GM12875 (cell line): ENCODE data around the gene FRMD8.

ENCODE experiments used
- H3K4me3 ChIP-seq: one replicate; pipeline ENCODE4 v1.5.1; 2011; ENCODE audit warnings: low read depth, low read length, control low read depth
- CTCF ChIP-seq: IDR thresholded peaks from 2 replicates; pipeline ENCODE4 v1.5.1; 2011; ENCODE audit warnings: low read depth, mild to moderate bottlenecking, control low read depth, inconsistent platforms, low read length, moderate library complexity, borderline replicate concordance; ENCODE audit not compliant: insufficient read depth

Gene FRMD8

GRCh38 chr11:65442842-65443331 lies 56.5 kb downstream of the FRMD8 start:
- H3K4me3 ChIP-seq = peak overlapping the region; percentile 11
- TF ChIP-seq CTCF = no peak

DNA sequence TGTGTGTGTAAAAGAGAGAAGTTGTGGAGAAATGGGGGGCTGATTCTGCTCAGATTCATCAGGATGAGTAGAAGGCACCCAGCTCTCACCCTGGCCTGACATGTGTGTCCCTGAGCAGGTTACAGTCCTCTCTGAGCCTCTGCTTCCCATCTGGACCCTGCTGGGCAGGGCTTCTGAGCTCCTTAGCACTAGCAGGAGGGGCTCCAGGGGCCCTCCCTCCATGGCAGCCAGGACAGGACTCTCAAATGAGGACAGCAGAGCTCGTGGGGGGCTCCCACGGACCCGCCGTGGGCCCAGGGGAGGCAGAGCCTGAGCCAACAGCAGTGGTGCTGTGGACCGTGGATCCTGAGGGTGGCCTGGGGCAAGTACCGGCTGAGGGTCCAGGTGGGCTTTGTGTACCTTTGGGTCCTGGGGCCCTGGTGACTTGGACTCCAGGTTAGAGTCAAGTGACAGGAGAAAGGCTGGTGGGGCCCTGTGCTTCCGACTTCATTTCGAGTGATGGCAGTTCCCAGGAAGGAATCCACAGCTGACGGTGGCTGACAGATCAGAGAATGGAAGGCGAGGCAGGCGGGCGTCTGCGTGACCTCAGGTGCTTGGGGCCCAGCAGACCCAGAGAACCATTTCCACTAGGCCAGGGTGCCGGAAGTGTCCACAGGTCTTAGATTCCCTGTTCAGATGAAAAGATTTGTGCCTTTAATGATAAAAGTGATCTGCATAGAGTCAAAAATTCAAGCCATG lies 58.0 kb downstream of the FRMD8 start:
- no peak for TF ChIP-seq CTCF

DNA sequence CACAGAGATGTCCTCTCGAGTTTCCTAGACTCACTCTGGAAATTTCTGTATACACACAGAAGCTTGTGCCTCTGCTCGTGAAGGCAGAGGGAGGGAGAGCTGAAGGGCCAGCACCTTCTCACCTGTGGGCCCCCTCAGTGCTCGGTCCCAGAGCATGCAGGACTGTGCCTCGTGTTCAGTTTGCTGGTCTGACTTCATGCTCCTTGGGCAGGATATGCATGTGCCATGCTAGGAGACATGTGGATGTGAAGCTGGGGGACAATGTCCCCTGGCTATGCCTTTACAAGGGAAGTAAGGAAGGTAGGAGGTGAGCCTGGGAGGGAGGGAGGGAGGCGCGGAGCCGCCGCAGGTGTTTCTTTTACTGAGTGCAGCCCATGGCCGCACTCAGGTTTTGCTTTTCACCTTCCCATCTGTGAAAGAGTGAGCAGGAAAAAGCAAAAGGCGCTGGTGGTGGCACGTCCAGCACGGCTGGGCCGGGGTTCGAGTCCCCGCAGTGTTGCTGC lies 58.7 kb downstream of the FRMD8 start:
- no peak for TF ChIP-seq CTCF
- no peak overlapping the region for H3K4me3 ChIP-seq

More for the DNA sequence above, 58.0 kb downstream of the FRMD8 start:
- no peak overlapping the region for H3K4me3 ChIP-seq

GRCh38 chr11:65445604-65446445 lies 59.4 kb downstream of the FRMD8 start:
- no peak for TF ChIP-seq CTCF
- no peak overlapping the region for H3K4me3 ChIP-seq

- no peak for TF ChIP-seq CTCF
- no peak overlapping the region for H3K4me3 ChIP-seq
Measured at GRCh38 chr11:65446446-65447277, 60.2 kb downstream of the FRMD8 start.

DNA sequence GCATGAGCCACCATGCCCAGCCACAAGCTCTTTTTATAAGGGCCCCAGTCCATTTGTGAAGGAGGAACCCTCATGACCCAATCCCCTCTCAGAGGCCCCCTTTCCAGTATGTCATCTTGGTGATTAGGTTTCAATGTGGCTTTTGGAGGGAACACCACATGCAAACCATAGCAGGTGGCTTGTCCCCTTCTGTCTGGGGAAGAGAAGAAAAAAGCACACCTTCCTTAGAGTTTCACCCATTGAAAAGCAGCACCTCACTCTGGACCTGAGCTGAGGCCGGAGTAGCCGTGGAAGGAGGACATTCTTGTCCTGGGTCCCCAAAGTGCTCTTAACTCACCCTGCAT lies 61.6 kb downstream of the FRMD8 start:
- no peak overlapping the region for H3K4me3 ChIP-seq
- TF ChIP-seq CTCF = no peak
